Panc1 (cell line): ENCODE data around the gene APOB. TPM values are rescaled to one million over a fixed set of nuclear protein-coding genes. Genes with fewer than 3 reads are reported as not detected.

Experiments used
- ATAC-seq: fragments of 200-7000 bp; cut with Tn5 transposase; 2 replicates; pipeline ENCODE4 v1.9.1; 2020; ENCODE audit warnings: mild to moderate bottlenecking, moderate library complexity
- BruUV-seq: library from RNA; stranded (reverse); fragments of 400-500 nt; replicated peaks from 2 replicates; lab custom pipeline; 2021; lab: Mats Ljungman, UMichigan
- CTCF ChIA-PET: fragments of 300-600 bp; sonication (Branson Sonifier 250); formaldehyde crosslinking; loops from one replicate; lab custom pipeline; 2022; ENCODE audit warnings: antibody characterized with exemption; lab: Charles Lee
- POLR2A ChIA-PET: fragments of 300-600 bp; sonication (Branson Sonifier 250); formaldehyde crosslinking; loops from one replicate; lab custom pipeline; 2022; ENCODE audit warnings: antibody characterized with exemption; lab: Charles Lee
- DNase-seq: peaks from one replicate; pipeline ENCODE4 v3.0.0-alpha.2; 2010; ENCODE audit warnings: low read depth, low spot score
- H3K27ac ChIP-seq: 2 replicates; pipeline ENCODE4 v1.5.1; 2011; ENCODE audit warnings: mild to moderate bottlenecking, low read length, inconsistent platforms
- H3K27me3 ChIP-seq: fragments of 200-500 bp; sonication (Bioruptor generic); 2 replicates; pipeline ENCODE4 v1.6.0; 2014; ENCODE audit warnings: low read length, inconsistent platforms; ENCODE audit not compliant: control insufficient read depth, insufficient read depth
- H3K36me3 ChIP-seq: fragments of 200-500 bp; sonication (Bioruptor generic); 2 replicates; pipeline ENCODE4 v1.5.1; 2014; ENCODE audit warnings: inconsistent platforms, mild to moderate bottlenecking, low read length, moderate library complexity; ENCODE audit not compliant: control insufficient read depth, insufficient read depth
- H3K4me1 ChIP-seq: 2 replicates; pipeline ENCODE4 v1.5.1; 2011; ENCODE audit warnings: inconsistent platforms, mild to moderate bottlenecking, low read length, moderate library complexity; ENCODE audit not compliant: control insufficient read depth, insufficient read depth
- H3K4me3 ChIP-seq, 2 experiments: 2 replicates each; pipeline ENCODE4 v1.5.1; 2011 to 2012; ENCODE audit warnings: low read depth in 2 of 2, low read length in 2 of 2, mild to moderate bottlenecking in 2 of 2, inconsistent platforms in 1 of 2, moderate library complexity in 1 of 2
- H3K9me3 ChIP-seq: fragments of 200-500 bp; sonication (Bioruptor generic); 2 replicates; pipeline ENCODE4 v1.5.1; 2014; ENCODE audit warnings: low read depth, mild to moderate bottlenecking, inconsistent platforms, low read length, moderate library complexity; ENCODE audit not compliant: control insufficient read depth, insufficient read depth
- CTCF ChIP-seq: fragments of 450-650 bp; IDR thresholded peaks from 2 replicates; pipeline ENCODE4 v1.5.1; 2017; ENCODE audit warnings: mild to moderate bottlenecking
- POLR2AphosphoS5 ChIP-seq: IDR thresholded peaks from 2 replicates; pipeline ENCODE4 v1.6.1; 2012; ENCODE audit warnings: mild to moderate bottlenecking, low read depth, low read length, moderate library complexity
- REST ChIP-seq, 2 experiments: IDR thresholded peaks; 2 replicates each; pipeline ENCODE4 v1.6.1; 2011 to 2012; ENCODE audit warnings: low read depth in 2 of 2, control low read depth in 1 of 2, low read length in 1 of 2, mild to moderate bottlenecking in 1 of 2, moderate library complexity in 1 of 2; ENCODE audit not compliant: insufficient read depth in 1 of 2
- SIN3A ChIP-seq: IDR thresholded peaks from 2 replicates; pipeline ENCODE4 v1.6.1; 2012; ENCODE audit warnings: low read depth, mild to moderate bottlenecking, low read length, moderate library complexity, borderline replicate concordance; ENCODE audit not compliant: insufficient read depth
- TCF7L2 ChIP-seq: IDR thresholded peaks from 2 replicates; pipeline ENCODE4 v1.6.1; 2011; ENCODE audit warnings: mild to moderate bottlenecking, low read depth, low read length, inconsistent platforms
- in situ Hi-C: cut with HindIII; loops from 2 replicates; pipeline ENCODE4 v1.10.0; 2016; ENCODE audit warnings: low sequenced_read_pairs, low pct_unique_long_range_greater_than_20kb
- intact Hi-C: fragments of 100-400 bp; cut with micrococcal nuclease; formaldehyde crosslinking; loops from one replicate; pipeline ENCODE4 v1.10.0; 2022; ENCODE audit not compliant: unreplicated experiment
- total RNA-seq: library from RNA; stranded (reverse); gene quantifications from one replicate; pipeline ENCODE4 v1.2.1, GENCODE V29; 2021; ENCODE audit not compliant: unreplicated experiment

APOB gene
- total RNA-seq, 1 experiment from 2014 or later = 1.2 TPM

GRCh38 chr2:20965221-20965620 is 78.7 kb downstream of the APOB start:
- in situ Hi-C loops = no loop called here
- Histone ChIP-seq H3K4me1 (no peaks in the 10 kb centered on the region), H3K27ac (no peak overlapping the region), H3K36me3 (no peaks in the 10 kb centered on the region), H3K27me3 (peaks cover 18% of the 10 kb centered on the region), H3K4me3 (no peak overlapping the region), H3K9me3 (no peaks in the 10 kb centered on the region)
- ATAC-seq (no peak), DNase-seq (no peak)
- ChIA-PET POLR2A (no interaction called here), CTCF (interaction anchor here (1.1 to 1.3 kb wide), 2 partner anchors 184 to 304 kb away, joined by 3 read pairs; no protein-coding TSS in a partner anchor)
- TF ChIP-seq CTCF = no peak
- TF ChIP-seq TCF7L2 = no peak
- TF ChIP-seq REST (IDR thresholded peaks at IDR 0.05; ENCODE audit: insufficient read depth in 1 of 2, low read depth in 2 of 2, low read length in 1 of 2) = no peak
- TF ChIP-seq SIN3A = no peak
- TF ChIP-seq POLR2AphosphoS5 = no peak
- BruUV-seq = no TSS peak
- intact Hi-C loops = no loop called here

DNA sequence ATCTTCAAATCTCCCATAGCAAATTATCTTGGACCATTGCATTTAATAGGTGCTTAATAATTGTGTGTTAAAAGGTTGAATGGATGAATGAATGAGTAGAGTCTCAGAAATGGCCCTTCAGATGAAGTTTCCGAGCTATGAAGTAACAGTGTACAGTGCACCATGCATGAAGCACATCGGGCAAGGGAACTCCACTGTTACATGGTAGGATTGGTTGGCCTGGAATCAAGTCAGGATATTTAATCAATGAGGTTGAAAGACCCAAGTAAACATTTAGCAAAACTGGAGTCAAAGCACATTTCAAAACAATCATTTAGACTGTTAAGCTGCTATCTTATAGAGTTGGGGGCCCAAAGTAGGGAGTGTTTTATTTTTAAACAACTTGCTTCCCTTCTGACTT is 80.0 kb downstream of the APOB start:
- intact Hi-C loops (loop anchor here (1.0 kb wide), 2 partner anchors 183 to 303 kb away; no protein-coding TSS in a partner anchor), in situ Hi-C loops (no loop called here)
- no peak for ATAC-seq
- no peaks in the 10 kb centered on the region for H3K4me1 ChIP-seq
- TF ChIP-seq REST (IDR thresholded peaks at IDR 0.05; ENCODE audit: insufficient read depth in 1 of 2, low read depth in 2 of 2, low read length in 1 of 2) (no peak), POLR2AphosphoS5 (no peak), CTCF (no peak), TCF7L2 (no peak), SIN3A (no peak)
- no TSS peak for BruUV-seq
- peaks cover 18% of the 10 kb centered on the region for H3K27me3 ChIP-seq
- DNase-seq = no peak
- H3K9me3 ChIP-seq = no peaks in the 10 kb centered on the region
- H3K36me3 ChIP-seq = no peaks in the 10 kb centered on the region
- H3K27ac ChIP-seq = no peak overlapping the region
- no peak overlapping the region for H3K4me3 ChIP-seq
- CTCF ChIA-PET = interaction anchor here (1.2 to 4.2 kb wide), 2 partner anchors 182 to 302 kb away, joined by 7 to 40 read pairs; no protein-coding TSS in a partner anchor
- POLR2A ChIA-PET = no interaction called here
